OCI-LY1 (cell line): ENCODE results near the gene PRR20B.
"Not testable (repeated sequence)": the region's sequence is repeated elsewhere in the genome, so short reads cannot be mapped to it uniquely, and the experiment has no call there.

Experiments used
- H2AFZ ChIP-seq: fragments of 200-600 bp; sonication (generic), shearing (Covaris generic); 2 replicates; pipeline ENCODE4 v1.6.0; 2014; ENCODE audit warnings: antibody characterized with exemption, mild to moderate bottlenecking, low read length
- H3F3A ChIP-seq: fragments of 200-600 bp; sonication (generic), shearing (Covaris generic); 2 replicates; pipeline ENCODE4 v1.6.0; 2014; ENCODE audit warnings: mild to moderate bottlenecking, antibody characterized with exemption, low read length, moderate library complexity; ENCODE audit not compliant: insufficient read depth
- H3K27ac ChIP-seq: fragments of 200-600 bp; sonication (generic); 2 replicates; pipeline ENCODE4 v1.5.1; 2014; ENCODE audit warnings: low read length, mixed run types, mild to moderate bottlenecking, low read depth; ENCODE audit not compliant: poor library complexity, severe bottlenecking
- H3K27me3 ChIP-seq: fragments of 200-600 bp; sonication (generic); 2 replicates; pipeline ENCODE4 v1.6.0; 2014; ENCODE audit warnings: antibody characterized with exemption, mild to moderate bottlenecking, low read length, moderate library complexity; ENCODE audit not compliant: insufficient read depth
- H3K36me3 ChIP-seq: fragments of 200-600 bp; sonication (generic); 2 replicates; pipeline ENCODE4 v1.6.1; 2014; ENCODE audit warnings: mild to moderate bottlenecking, antibody characterized with exemption, low read length, moderate library complexity, mixed read lengths; ENCODE audit not compliant: insufficient read depth
- H3K4me1 ChIP-seq: fragments of 200-600 bp; sonication (generic); 2 replicates; pipeline ENCODE4 v1.5.1; 2014; ENCODE audit warnings: mild to moderate bottlenecking, low read length, moderate library complexity; ENCODE audit not compliant: insufficient read depth, severe bottlenecking
- H3K4me2 ChIP-seq: fragments of 200-600 bp; sonication (generic), shearing (Covaris generic); 2 replicates; pipeline ENCODE4 v1.6.1; 2014; ENCODE audit warnings: low read length
- H3K4me3 ChIP-seq: fragments of 200-600 bp; sonication (generic); 2 replicates; pipeline ENCODE4 v1.5.1; 2014; ENCODE audit warnings: low read length, low read depth, mild to moderate bottlenecking, mixed read lengths; ENCODE audit not compliant: poor library complexity, severe bottlenecking
- H3K79me2 ChIP-seq: fragments of 200-600 bp; shearing (Covaris generic); 2 replicates; pipeline ENCODE4 v1.6.1; 2016; ENCODE audit warnings: mixed run types, low read length, mixed read lengths; ENCODE audit not compliant: insufficient read depth
- H3K9ac ChIP-seq: fragments of 200-600 bp; sonication (generic), shearing (Covaris generic); 2 replicates; pipeline ENCODE4 v1.6.1; 2014; ENCODE audit warnings: mild to moderate bottlenecking, low read length, mixed read lengths
- H3K9me2 ChIP-seq: fragments of 200-600 bp; sonication (generic), shearing (Covaris generic); 2 replicates; pipeline ENCODE4 v1.6.1; 2014; ENCODE audit warnings: low read depth, mild to moderate bottlenecking, low read length, mixed read lengths
- H3K9me3 ChIP-seq: fragments of 200-600 bp; shearing (Covaris generic); 2 replicates; pipeline ENCODE4 v1.6.1; 2014; ENCODE audit warnings: low read length, mixed read lengths
- H4K20me1 ChIP-seq: fragments of 200-600 bp; sonication (generic), shearing (Covaris generic); 2 replicates; pipeline ENCODE4 v1.6.0; 2016; ENCODE audit warnings: mild to moderate bottlenecking, low read length; ENCODE audit not compliant: insufficient read depth
- EZH2 ChIP-seq: fragments of 200-600 bp; sonication (generic), shearing (Covaris generic); IDR thresholded peaks from 2 replicates; pipeline ENCODE4 v1.8.0; 2017; ENCODE audit warnings: borderline replicate concordance, mixed run types, mild to moderate bottlenecking, antibody characterized with exemption, low read length, moderate library complexity, mixed read lengths
- TF ChIP-seq, protein P1 (sequence below): fragments of 200-600 bp; sonication (generic), shearing (Covaris generic); IDR thresholded peaks from 2 replicates; pipeline ENCODE4 v1.5.1; 2017; ENCODE audit warnings: mild to moderate bottlenecking, antibody characterized with exemption, low read length, moderate library complexity, mixed read lengths

The PRR20B gene

DNA sequence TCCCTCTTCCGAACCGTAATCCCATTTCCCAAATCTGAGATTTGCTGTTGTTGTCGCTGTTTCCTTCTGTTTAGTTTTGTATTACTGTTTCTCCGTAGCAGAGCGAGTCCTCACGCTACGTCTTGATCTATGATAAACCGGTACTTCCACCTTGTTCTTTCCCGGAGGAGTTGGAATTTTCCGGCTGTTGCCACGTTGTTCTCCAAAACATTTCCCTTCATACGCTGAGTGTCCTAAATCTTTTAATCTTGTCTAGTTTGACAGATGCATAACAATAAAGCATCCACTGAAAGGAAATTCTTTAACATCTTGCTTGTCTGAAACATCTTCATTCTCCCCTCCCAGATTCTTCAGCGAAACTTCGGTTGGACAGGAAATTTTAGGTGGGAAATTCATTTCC is 818 bp downstream of the PRR20B start:
- H3K79me2 ChIP-seq, H3K4me2 ChIP-seq, H3F3A ChIP-seq, H4K20me1 ChIP-seq, H3K36me3 ChIP-seq, H3K9ac ChIP-seq, H3K9me3 ChIP-seq, H3K4me1 ChIP-seq, H3K27me3 ChIP-seq, H3K4me3 ChIP-seq, H3K27ac ChIP-seq, H3K9me2 ChIP-seq, H2AFZ ChIP-seq: not testable (repeated sequence)

DNA sequence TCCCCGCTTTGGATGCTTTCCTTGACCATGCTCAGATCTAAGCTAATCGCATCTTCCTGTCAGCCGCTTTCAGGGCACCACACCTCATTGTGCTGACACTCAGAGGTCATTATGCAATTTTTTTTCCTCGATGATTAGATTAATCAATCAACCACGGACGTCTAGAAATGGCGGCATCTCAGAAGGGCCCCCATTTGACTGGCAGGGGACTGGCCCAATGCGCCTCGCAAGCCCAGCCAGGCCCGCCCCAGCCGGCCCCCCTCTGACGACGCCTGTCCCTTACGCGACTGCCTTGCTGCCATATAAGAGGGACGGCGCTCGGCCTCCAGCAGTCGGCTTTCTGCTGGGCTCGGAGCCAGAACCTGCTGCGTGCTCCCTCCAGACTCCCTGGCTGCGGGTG is 6.5 kb downstream of the PRR20B start, which contains the start of gene PRR20C:
PRR20C (plus strand) TSS at position 301 of the 400 bp plus-strand sequence. CDS start 387 bp downstream, outside the sequence.
- H3K9ac ChIP-seq, H3K4me3 ChIP-seq, H3K9me2 ChIP-seq, H3K79me2 ChIP-seq, H2AFZ ChIP-seq, H3K9me3 ChIP-seq, H3K4me2 ChIP-seq, H3K27ac ChIP-seq, H3K36me3 ChIP-seq, H4K20me1 ChIP-seq, H3K4me1 ChIP-seq, H3K27me3 ChIP-seq, H3F3A ChIP-seq: not testable (repeated sequence)

DNA sequence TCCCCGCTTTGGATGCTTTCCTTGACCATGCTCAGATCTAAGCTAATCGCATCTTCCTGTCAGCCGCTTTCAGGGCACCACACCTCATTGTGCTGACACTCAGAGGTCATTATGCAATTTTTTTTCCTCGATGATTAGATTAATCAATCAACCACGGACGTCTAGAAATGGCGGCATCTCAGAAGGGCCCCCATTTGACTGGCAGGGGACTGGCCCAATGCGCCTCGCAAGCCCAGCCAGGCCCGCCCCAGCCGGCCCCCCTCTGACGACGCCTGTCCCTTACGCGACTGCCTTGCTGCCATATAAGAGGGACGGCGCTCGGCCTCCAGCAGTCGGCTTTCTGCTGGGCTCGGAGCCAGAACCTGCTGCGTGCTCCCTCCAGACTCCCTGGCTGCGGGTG is 13.0 kb downstream of the PRR20B start, which contains the start of gene PRR20D:
PRR20D (plus strand) TSS at position 301 of the 400 bp plus-strand sequence. CDS start 387 bp downstream, outside the sequence.
- not testable (repeated sequence) for H3K27me3 ChIP-seq, H3K4me2 ChIP-seq, H3K9ac ChIP-seq, H3K79me2 ChIP-seq, H2AFZ ChIP-seq, H3K27ac ChIP-seq, H3K9me3 ChIP-seq, H3F3A ChIP-seq, H3K36me3 ChIP-seq, H3K4me3 ChIP-seq, H4K20me1 ChIP-seq, H3K9me2 ChIP-seq, H3K4me1 ChIP-seq

DNA sequence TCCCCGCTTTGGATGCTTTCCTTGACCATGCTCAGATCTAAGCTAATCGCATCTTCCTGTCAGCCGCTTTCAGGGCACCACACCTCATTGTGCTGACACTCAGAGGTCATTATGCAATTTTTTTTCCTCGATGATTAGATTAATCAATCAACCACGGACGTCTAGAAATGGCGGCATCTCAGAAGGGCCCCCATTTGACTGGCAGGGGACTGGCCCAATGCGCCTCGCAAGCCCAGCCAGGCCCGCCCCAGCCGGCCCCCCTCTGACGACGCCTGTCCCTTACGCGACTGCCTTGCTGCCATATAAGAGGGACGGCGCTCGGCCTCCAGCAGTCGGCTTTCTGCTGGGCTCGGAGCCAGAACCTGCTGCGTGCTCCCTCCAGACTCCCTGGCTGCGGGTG is 19.6 kb downstream of the PRR20B start, which contains the start of gene PRR20E:
PRR20E (plus strand) TSS at position 301 of the 400 bp plus-strand sequence. CDS start 387 bp downstream, outside the sequence.
- not testable (repeated sequence) for H3K36me3 ChIP-seq, H3K9ac ChIP-seq, H3K9me3 ChIP-seq, H3F3A ChIP-seq, H2AFZ ChIP-seq, H3K27ac ChIP-seq, H4K20me1 ChIP-seq, H3K4me3 ChIP-seq, H3K4me1 ChIP-seq, H3K4me2 ChIP-seq, H3K9me2 ChIP-seq, H3K27me3 ChIP-seq, H3K79me2 ChIP-seq

DNA sequence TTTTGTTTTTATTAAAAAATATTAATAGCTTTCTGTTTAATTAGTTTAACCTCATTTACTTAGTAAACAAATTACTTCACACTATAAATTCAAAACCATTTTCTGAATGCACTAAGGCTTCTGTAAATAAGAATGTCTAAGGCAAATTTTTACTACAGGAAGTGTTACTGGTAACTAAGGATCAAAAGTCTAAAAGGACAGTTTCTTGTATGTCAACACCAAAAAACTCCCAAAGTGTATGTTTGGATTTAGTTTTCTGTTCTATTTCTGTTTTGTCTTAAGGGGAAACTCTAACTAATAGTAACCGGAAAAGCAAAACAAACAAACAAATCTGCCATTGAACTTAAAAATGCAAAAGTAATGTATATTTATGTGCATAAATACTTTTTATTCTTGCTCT is 44.4 kb downstream of the PRR20B start:
- H3K4me3 ChIP-seq: no peak overlapping the region
- no peaks in the 10 kb centered on the region for H3F3A ChIP-seq
- TF ChIP-seq, protein P1, sequence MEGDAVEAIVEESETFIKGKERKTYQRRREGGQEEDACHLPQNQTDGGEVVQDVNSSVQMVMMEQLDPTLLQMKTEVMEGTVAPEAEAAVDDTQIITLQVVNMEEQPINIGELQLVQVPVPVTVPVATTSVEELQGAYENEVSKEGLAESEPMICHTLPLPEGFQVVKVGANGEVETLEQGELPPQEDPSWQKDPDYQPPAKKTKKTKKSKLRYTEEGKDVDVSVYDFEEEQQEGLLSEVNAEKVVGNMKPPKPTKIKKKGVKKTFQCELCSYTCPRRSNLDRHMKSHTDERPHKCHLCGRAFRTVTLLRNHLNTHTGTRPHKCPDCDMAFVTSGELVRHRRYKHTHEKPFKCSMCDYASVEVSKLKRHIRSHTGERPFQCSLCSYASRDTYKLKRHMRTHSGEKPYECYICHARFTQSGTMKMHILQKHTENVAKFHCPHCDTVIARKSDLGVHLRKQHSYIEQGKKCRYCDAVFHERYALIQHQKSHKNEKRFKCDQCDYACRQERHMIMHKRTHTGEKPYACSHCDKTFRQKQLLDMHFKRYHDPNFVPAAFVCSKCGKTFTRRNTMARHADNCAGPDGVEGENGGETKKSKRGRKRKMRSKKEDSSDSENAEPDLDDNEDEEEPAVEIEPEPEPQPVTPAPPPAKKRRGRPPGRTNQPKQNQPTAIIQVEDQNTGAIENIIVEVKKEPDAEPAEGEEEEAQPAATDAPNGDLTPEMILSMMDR: no peak
- no peak for TF ChIP-seq EZH2
- no peaks in the 10 kb centered on the region for H4K20me1 ChIP-seq
- no peak overlapping the region for H3K4me2 ChIP-seq
- no peaks in the 10 kb centered on the region for H3K36me3 ChIP-seq
- no peaks in the 10 kb centered on the region for H3K4me1 ChIP-seq
- H3K27me3 ChIP-seq: no peaks in the 10 kb centered on the region
- H2AFZ ChIP-seq: no peak overlapping the region
- no peaks in the 10 kb centered on the region for H3K79me2 ChIP-seq
- no peaks in the 10 kb centered on the region for H3K9me3 ChIP-seq
- H3K9ac ChIP-seq: no peak overlapping the region
- H3K9me2 ChIP-seq: no peaks in the 10 kb centered on the region
- no peak overlapping the region for H3K27ac ChIP-seq
